HepG2 (cell line): ENCODE measurements around the gene AUNIP. TPM values are rescaled to one million over a fixed set of nuclear protein-coding genes. Genes with fewer than 3 reads are reported as not detected.

Experiments used
- ASH2L ChIP-seq: fragments of 300-600, 200-600 bp; sonication (generic); IDR thresholded peaks from 2 replicates; pipeline ENCODE4 v1.7.0; 2017; ENCODE audit warnings: low read depth, mild to moderate bottlenecking, moderate library complexity, mixed read lengths, low read length; ENCODE audit not compliant: insufficient read length
- CCDC6 ChIP-seq: sonication (generic); formaldehyde crosslinking; IDR thresholded peaks from 2 replicates; pipeline ENCODE4 v1.8.1; 2022; ENCODE audit warnings: mild to moderate bottlenecking, missing genetic modification reagents, moderate library complexity
- KAT7 ChIP-seq: IDR thresholded peaks from 2 replicates; pipeline ENCODE4 v1.6.1; 2018; ENCODE audit warnings: borderline replicate concordance, missing compliant biosample characterization
- KDM5A ChIP-seq: fragments of 200-600 bp; sonication (generic); IDR thresholded peaks from 2 replicates; pipeline ENCODE4 v1.7.0; 2018; ENCODE audit warnings: antibody characterized with exemption, mild to moderate bottlenecking, low read length, borderline replicate concordance
- POLR2A ChIP-seq, 2 experiments: IDR thresholded peaks; 2 replicates each; pipeline ENCODE4 v1.6.1; 2011; ENCODE audit warnings: low read depth in 2 of 2, low read length in 2 of 2, mild to moderate bottlenecking in 1 of 2, moderate library complexity in 1 of 2; ENCODE audit not compliant: insufficient read depth in 1 of 2
- TP53 ChIP-seq: sonication (generic); formaldehyde crosslinking; conservative IDR thresholded peaks from 2 replicates; pipeline ENCODE4 v1.4.0; 2020; ENCODE audit warnings: missing genetic modification reagents
- ZFP36L2 ChIP-seq: sonication (generic); formaldehyde crosslinking; IDR thresholded peaks from 2 replicates; pipeline ENCODE4 v1.4.0; 2020; ENCODE audit warnings: missing genetic modification reagents
- ZNF326 ChIP-seq: sonication (generic); formaldehyde crosslinking; IDR thresholded peaks from 2 replicates; pipeline ENCODE4 v1.4.0; 2020; ENCODE audit warnings: missing genetic modification reagents, borderline replicate concordance
- ZNF331 ChIP-seq: sonication (generic); formaldehyde crosslinking; IDR thresholded peaks from 2 replicates; pipeline ENCODE4 v1.4.0; 2020; ENCODE audit warnings: missing genetic modification reagents
- ZNF382 ChIP-seq: sonication (generic); formaldehyde crosslinking; IDR thresholded peaks from 2 replicates; pipeline ENCODE4 v1.5.0; 2020; ENCODE audit warnings: missing genetic modification reagents, mild to moderate bottlenecking, borderline replicate concordance
- ZNF790 ChIP-seq: sonication (generic); formaldehyde crosslinking; IDR thresholded peaks from 2 replicates; pipeline ENCODE4 v1.8.0; 2022; ENCODE audit warnings: missing genetic modification reagents, mild to moderate bottlenecking, borderline replicate concordance
- ZSCAN30 ChIP-seq: sonication (generic); formaldehyde crosslinking; IDR thresholded peaks from 2 replicates; pipeline ENCODE4 v1.5.0; 2020; ENCODE audit warnings: mild to moderate bottlenecking, missing genetic modification reagents
- polyA plus RNA-seq, 8 experiments: library from polyadenylated mRNA; depleted of rRNA in 3 of 8; stranded (reverse) in 7 of 8; unstranded in 1 of 8; fragments of >200 nt; fragmentation: Illumina TruSeq in 4 of 8; extraction: Trizol in 4 of 8; gene quantifications; 2 replicates each; pipeline versions ENCODE4 v1.2.1 to v1.2.3, GENCODE V29; 2011 to 2016; ENCODE audit warnings: low read depth in 4 of 8, missing spikeins in 1 of 8, mixed read lengths in 1 of 8; ENCODE audit not compliant: insufficient read depth in 1 of 8
- total RNA-seq, 5 experiments: library from RNA; depleted of rRNA; stranded (reverse); fragments of >200 nt; fragmentation: Illumina TruSeq; extraction: Trizol; gene quantifications; 2 replicates each; pipeline ENCODE4 v1.2.3, GENCODE V29; 2016; ENCODE audit warnings: low read depth in 1 of 5
- TF ChIP-seq, protein P1 (sequence below): sonication (generic); formaldehyde crosslinking; IDR thresholded peaks from 2 replicates; pipeline ENCODE4 v1.4.0; 2020; ENCODE audit warnings: missing genetic modification reagents, borderline replicate concordance
- TF ChIP-seq, protein P2 (sequence below): IDR thresholded peaks from 2 replicates; pipeline ENCODE4 v1.6.1; 2016; ENCODE audit warnings: low read depth, control low read depth
- TF ChIP-seq, protein P3 (sequence below): sonication (generic); formaldehyde crosslinking; IDR thresholded peaks from 2 replicates; pipeline ENCODE4 v1.4.0; 2020; ENCODE audit warnings: missing genetic modification reagents
- TF ChIP-seq, protein P4 (sequence below): sonication (generic); formaldehyde crosslinking; IDR thresholded peaks from 2 replicates; pipeline ENCODE4 v1.4.0; 2020; ENCODE audit warnings: mild to moderate bottlenecking, missing genetic modification reagents

AUNIP gene
- total and polyA plus RNA-seq, 2 of the 13 experiments (the other 11 are each of a cell fraction or from before 2014, with no cell fraction given) = 3.8 to 12.3 TPM

DNA sequence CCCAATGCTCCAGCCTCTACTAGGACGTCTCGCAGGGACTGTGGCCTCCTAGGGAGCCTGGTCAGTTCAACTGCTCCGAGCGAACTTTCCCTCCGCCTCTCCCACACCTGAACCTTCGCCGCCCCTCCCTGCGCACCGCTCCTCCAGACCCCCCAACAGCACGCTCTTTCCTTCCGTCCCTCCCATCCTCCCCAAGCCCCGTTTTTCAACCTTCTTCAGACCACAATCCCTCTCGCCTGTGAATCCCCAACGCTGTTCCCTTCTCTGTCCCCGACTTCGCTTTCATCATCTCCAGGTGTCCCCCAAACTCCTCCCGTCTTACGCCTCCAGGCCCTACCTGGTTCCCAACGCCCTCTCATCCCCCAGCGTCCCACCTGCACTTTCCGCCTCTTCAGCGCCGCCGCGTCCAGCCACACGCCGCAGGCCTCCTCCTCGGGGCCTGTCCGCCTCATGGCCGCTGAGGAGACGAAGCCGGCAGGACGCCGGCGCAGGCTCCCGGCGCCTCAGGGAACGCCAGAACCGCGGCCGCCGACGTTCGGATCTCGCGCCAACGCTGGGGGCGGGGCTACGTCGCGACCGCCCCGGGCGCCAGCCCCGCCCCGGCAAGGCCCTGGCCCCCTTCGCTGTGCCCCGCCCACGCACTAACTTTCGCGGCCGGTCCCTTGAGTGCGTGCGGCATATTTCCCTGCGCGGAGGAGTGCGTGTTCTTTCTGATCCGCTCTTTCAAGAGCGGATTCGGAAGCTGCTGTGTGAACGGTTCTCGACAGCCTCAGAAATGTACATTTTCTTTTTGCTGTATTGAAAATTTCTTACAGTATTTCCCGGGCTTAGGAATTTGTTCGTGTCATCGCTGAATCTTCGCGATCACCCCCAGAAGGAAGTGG, at the start of gene AUNIP (continued):
- TF ChIP-seq, protein P1, sequence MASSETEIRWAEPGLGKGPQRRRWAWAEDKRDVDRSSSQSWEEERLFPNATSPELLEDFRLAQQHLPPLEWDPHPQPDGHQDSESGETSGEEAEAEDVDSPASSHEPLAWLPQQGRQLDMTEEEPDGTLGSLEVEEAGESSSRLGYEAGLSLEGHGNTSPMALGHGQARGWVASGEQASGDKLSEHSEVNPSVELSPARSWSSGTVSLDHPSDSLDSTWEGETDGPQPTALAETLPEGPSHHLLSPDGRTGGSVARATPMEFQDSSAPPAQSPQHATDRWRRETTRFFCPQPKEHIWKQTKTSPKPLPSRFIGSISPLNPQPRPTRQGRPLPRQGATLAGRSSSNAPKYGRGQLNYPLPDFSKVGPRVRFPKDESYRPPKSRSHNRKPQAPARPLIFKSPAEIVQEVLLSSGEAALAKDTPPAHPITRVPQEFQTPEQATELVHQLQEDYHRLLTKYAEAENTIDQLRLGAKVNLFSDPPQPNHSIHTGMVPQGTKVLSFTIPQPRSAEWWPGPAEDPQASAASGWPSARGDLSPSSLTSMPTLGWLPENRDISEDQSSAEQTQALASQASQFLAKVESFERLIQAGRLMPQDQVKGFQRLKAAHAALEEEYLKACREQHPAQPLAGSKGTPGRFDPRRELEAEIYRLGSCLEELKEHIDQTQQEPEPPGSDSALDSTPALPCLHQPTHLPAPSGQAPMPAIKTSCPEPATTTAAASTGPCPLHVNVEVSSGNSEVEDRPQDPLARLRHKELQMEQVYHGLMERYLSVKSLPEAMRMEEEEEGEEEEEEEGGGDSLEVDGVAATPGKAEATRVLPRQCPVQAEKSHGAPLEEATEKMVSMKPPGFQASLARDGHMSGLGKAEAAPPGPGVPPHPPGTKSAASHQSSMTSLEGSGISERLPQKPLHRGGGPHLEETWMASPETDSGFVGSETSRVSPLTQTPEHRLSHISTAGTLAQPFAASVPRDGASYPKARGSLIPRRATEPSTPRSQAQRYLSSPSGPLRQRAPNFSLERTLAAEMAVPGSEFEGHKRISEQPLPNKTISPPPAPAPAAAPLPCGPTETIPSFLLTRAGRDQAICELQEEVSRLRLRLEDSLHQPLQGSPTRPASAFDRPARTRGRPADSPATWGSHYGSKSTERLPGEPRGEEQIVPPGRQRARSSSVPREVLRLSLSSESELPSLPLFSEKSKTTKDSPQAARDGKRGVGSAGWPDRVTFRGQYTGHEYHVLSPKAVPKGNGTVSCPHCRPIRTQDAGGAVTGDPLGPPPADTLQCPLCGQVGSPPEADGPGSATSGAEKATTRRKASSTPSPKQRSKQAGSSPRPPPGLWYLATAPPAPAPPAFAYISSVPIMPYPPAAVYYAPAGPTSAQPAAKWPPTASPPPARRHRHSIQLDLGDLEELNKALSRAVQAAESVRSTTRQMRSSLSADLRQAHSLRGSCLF = peak; percentile 32; the same call in 1 of the 2 replicates
- TF ChIP-seq POLR2A (IDR thresholded peaks at IDR 0.05; ENCODE audit: insufficient read depth in 1 of 2, low read depth in 2 of 2, low read length in 2 of 2) (peak; percentile 77 to 94), ZFP36L2 (no peak), ZNF382 (CRISPR knock-in tag) (no peak), ASH2L (peak; percentile 90), KAT7 (peak; percentile 48; the same call in 1 of the 2 replicates), ZNF331 (CRISPR knock-in tag) (peak; percentile 50), KDM5A (peak; percentile 72; the same call in 1 of the 2 replicates), ZNF790 (CRISPR knock-in tag) (no peak), ZSCAN30 (CRISPR knock-in tag) (no peak), TP53 (CRISPR knock-in tag) (peak; percentile 31; the same call in 1 of the 2 replicates), CCDC6 (CRISPR knock-in tag) (no peak), ZNF326 (CRISPR knock-in tag) (no peak)
- TF ChIP-seq, protein P2, sequence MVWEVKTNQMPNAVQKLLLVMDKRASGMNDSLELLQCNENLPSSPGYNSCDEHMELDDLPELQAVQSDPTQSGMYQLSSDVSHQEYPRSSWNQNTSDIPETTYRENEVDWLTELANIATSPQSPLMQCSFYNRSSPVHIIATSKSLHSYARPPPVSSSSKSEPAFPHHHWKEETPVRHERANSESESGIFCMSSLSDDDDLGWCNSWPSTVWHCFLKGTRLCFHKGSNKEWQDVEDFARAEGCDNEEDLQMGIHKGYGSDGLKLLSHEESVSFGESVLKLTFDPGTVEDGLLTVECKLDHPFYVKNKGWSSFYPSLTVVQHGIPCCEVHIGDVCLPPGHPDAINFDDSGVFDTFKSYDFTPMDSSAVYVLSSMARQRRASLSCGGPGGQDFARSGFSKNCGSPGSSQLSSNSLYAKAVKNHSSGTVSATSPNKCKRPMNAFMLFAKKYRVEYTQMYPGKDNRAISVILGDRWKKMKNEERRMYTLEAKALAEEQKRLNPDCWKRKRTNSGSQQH (CRISPR knock-in tag) = peak; percentile 98
- TF ChIP-seq, protein P3, sequence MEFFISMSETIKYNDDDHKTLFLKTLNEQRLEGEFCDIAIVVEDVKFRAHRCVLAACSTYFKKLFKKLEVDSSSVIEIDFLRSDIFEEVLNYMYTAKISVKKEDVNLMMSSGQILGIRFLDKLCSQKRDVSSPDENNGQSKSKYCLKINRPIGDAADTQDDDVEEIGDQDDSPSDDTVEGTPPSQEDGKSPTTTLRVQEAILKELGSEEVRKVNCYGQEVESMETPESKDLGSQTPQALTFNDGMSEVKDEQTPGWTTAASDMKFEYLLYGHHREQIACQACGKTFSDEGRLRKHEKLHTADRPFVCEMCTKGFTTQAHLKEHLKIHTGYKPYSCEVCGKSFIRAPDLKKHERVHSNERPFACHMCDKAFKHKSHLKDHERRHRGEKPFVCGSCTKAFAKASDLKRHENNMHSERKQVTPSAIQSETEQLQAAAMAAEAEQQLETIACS (CRISPR knock-in tag) = 0 out of 2 replicates have a peak, but pooled peaks have one; percentile 33
- TF ChIP-seq, protein P4, sequence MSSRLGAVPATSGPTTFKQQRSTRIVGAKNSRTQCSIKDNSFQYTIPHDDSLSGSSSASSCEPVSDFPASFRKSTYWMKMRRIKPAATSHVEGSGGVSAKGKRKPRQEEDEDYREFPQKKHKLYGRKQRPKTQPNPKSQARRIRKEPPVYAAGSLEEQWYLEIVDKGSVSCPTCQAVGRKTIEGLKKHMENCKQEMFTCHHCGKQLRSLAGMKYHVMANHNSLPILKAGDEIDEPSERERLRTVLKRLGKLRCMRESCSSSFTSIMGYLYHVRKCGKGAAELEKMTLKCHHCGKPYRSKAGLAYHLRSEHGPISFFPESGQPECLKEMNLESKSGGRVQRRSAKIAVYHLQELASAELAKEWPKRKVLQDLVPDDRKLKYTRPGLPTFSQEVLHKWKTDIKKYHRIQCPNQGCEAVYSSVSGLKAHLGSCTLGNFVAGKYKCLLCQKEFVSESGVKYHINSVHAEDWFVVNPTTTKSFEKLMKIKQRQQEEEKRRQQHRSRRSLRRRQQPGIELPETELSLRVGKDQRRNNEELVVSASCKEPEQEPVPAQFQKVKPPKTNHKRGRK = no peak
